Measurements from ENCODE around the gene TSHZ1. TPM values are rescaled to one million over a fixed set of nuclear protein-coding genes. Genes with fewer than 3 reads are reported as not detected.

Gene TSHZ1, protein sequence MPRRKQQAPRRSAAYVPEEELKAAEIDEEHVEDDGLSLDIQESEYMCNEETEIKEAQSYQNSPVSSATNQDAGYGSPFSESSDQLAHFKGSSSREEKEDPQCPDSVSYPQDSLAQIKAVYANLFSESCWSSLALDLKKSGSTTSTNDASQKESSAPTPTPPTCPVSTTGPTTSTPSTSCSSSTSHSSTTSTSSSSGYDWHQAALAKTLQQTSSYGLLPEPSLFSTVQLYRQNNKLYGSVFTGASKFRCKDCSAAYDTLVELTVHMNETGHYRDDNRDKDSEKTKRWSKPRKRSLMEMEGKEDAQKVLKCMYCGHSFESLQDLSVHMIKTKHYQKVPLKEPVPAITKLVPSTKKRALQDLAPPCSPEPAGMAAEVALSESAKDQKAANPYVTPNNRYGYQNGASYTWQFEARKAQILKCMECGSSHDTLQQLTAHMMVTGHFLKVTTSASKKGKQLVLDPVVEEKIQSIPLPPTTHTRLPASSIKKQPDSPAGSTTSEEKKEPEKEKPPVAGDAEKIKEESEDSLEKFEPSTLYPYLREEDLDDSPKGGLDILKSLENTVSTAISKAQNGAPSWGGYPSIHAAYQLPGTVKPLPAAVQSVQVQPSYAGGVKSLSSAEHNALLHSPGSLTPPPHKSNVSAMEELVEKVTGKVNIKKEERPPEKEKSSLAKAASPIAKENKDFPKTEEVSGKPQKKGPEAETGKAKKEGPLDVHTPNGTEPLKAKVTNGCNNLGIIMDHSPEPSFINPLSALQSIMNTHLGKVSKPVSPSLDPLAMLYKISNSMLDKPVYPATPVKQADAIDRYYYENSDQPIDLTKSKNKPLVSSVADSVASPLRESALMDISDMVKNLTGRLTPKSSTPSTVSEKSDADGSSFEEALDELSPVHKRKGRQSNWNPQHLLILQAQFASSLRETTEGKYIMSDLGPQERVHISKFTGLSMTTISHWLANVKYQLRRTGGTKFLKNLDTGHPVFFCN (N-terminal part only)
- total RNA-seq (2021; fragmentation: NEBNext Ultra II Directional; extraction: Animal tissue kit (Norgen Biotek cat#: 25700)) (0.25 and 0.32 TPM in 2 replicates), polyA plus RNA-seq (2011; rRNA removed) (0.03 and 0.06 TPM in 2 replicates), polyA minus RNA-seq (2011; rRNA and poly(A)+ RNA removed) (0.07 and 0.09 TPM in 2 replicates)
- polyA plus RNA-seq (2011; cell fraction: cytosol; rRNA removed), result 0.08 TPM
- polyA plus RNA-seq (2011; cell fraction: nucleus; rRNA removed), result 0.11 TPM
- polyA plus RNA-seq (2012, experiment 1 of 2), result 0.08 to 0.22 TPM (median 0.13 TPM) in 4 replicates
- 0.05 TPM for polyA plus RNA-seq (2012, experiment 2 of 2)
- 0.24 TPM for polyA plus RNA-seq (2013, experiment 1 of 2)
- 0.20 TPM for polyA plus RNA-seq (2013, experiment 2 of 2)
- polyA minus RNA-seq (2011; cell fraction: cytosol; rRNA and poly(A)+ RNA removed), result 0.22 TPM
- polyA minus RNA-seq (2011; cell fraction: nucleus; rRNA and poly(A)+ RNA removed), result 0.20 TPM
- long read RNA-seq, experiment 1, result 0 reads
- long read RNA-seq, experiment 2, result 0 reads

DNA sequence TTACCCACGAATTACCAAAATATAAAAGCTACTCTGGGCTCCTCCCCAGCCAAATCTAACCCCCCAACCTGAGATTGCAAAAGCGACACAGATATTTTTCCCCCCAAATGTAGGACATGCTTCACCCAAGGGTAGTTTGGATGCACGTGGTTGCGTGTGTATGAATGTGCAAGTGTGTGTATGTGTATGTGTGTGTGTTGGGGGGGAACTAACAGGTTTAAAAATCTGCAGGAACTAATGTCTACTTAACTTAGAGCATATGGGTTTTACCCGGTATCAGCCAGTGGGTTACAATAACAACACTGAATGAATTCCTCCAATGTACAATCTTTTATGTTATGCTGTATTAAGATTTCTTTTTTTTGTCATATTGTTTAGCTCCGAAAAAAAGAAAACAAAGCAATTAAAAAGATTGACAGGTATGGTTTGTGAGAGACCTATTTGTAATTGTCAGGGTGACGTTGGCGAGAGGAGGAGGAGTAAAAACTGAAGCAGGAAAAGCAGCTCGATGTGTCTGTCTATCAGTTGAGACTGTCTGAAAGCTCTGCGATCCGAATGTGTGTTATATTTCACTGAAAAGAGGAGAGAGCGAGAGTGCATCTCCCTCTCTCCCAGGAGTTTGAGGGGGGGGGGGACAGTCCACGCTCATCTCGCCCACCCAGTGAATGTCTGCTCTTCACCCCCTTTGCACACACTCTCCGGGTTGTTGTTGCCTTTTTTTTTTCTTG lies at the start of gene TSHZ1:
Gene TSHZ1, plus strand, starts transcription at position 524 of the 728 bp plus-strand sequence. CDS start 1,080 bp downstream, outside the sequence.
- no peak within 1 kb of the TSS for H3K23ac ChIP-seq (ENCODE audit: insufficient read length)
- H3K79me2 ChIP-seq (ENCODE audit: control insufficient read depth in 1 of 2, insufficient read depth in 2 of 2, low read length in 2 of 2), result no peaks in the 10 kb centered on the region
- H3K4me1 ChIP-seq (replicated peaks in 1 of 4; ENCODE audit: control insufficient read depth in 3 of 4, insufficient read depth in 4 of 4, low read length in 3 of 4), result peaks cover 9 to 28% (median 17%) of the 10 kb centered on the region in 4 experiments
- H2BK5ac ChIP-seq (ENCODE audit: low read depth, low read length), result no peak within 1 kb of the TSS; the same call in 1 of the 2 replicates
- no peak within 1 kb of the TSS for H2BK15ac ChIP-seq (ENCODE audit: low read length)
- no peak within 1 kb of the TSS for H4K5ac ChIP-seq (ENCODE audit: insufficient read length, low read depth, low read length)
- no peak within 1 kb of the TSS; the same call in 1 of the 2 replicates for H3K18ac ChIP-seq (ENCODE audit: extremely low read depth, low read length)
- no peak within 1 kb of the TSS for H3K56ac ChIP-seq (replicated peaks; ENCODE audit: insufficient read length, low read depth, low read length)
- H2BK120ac ChIP-seq (replicated peaks; ENCODE audit: low read depth, low read length), result no peak within 1 kb of the TSS
- WGBS, 2 experiments (ENCODE audit: extremely low coverage in 1 of 2, insufficient coverage in 1 of 2, insufficient read length in 1 of 2, insufficient replicate concordance in 2 of 2, low coverage in 1 of 2, low lambda C conversion rate in 2 of 2, missing lambda C conversion rate in 1 of 2), result 4% methylated on average over 15 of the region's 15 CpGs; no CpG with 5 or more reads in 1 of the 2 experiments
- no peak within 1 kb of the TSS for H3K27ac ChIP-seq (ENCODE audit: low read depth, low read length)
- ChIA-PET CTCF (ENCODE audit: partially characterized antibody) (interaction anchor here (0.6 to 1.0 kb wide), 3 partner anchors 37 to 549 kb away, joined by 3 read pairs; no protein-coding TSS in a partner anchor), POLR2A (ENCODE audit: partially characterized antibody) (interaction anchor here (0.6 kb wide), 1 partner anchor 392 kb away, joined by 4 read pairs; no protein-coding TSS in a partner anchor)
- no peak for DNase-seq (ENCODE audit: low read depth in 1 of 2, low spot score in 2 of 2)
- H3K36me3 ChIP-seq (ENCODE audit: control insufficient read depth in 2 of 4, insufficient read depth in 4 of 4, low read length in 3 of 4), result no peaks in the 10 kb centered on the region
- no peaks in the 10 kb centered on the region for H3K9me3 ChIP-seq (ENCODE audit: insufficient read depth in 2 of 2, low read depth in 1 of 2, low read length in 1 of 2)
- peak within 1 kb of the TSS; percentile 60 to 70 (median 62) for H3K4me3 ChIP-seq (ENCODE audit: extremely low read depth in 1 of 4, insufficient read depth in 2 of 4, low read depth in 3 of 4, low read length in 4 of 4)
- FAIRE-seq, result peak; percentile 65
- H2BK20ac ChIP-seq (ENCODE audit: low read length), result no peak within 1 kb of the TSS
- H3K27me3 ChIP-seq (replicated peaks in 1 of 4; ENCODE audit: control insufficient read depth in 3 of 4, extremely low read depth in 1 of 4, insufficient read depth in 3 of 4, low read length in 3 of 4), result peaks cover 41 to 72% (median 63%) of the 10 kb centered on the region in 4 experiments
- peaks cover 9 to 14% of the 10 kb centered on the region in 2 experiments for H4K20me1 ChIP-seq (replicated peaks in 1 of 2; ENCODE audit: control insufficient read depth in 1 of 2, insufficient read depth in 2 of 2, low read length in 2 of 2)
- H3K79me1 ChIP-seq (ENCODE audit: low read depth, low read length), result no peaks in the 10 kb centered on the region
- 0 out of 2 replicates have a peak within 1 kb of the TSS, but pooled peaks have one; percentile 17 for H2BK12ac ChIP-seq (ENCODE audit: low read depth, low read length)
- H3K14ac ChIP-seq (ENCODE audit: insufficient read length), result no peak within 1 kb of the TSS
- H4K8ac ChIP-seq (ENCODE audit: extremely low read depth, insufficient read depth, low read length), result peak within 1 kb of the TSS; percentile 57; the same call in 1 of the 2 replicates
- H2AK5ac ChIP-seq (ENCODE audit: low read depth, low read length), result no peak within 1 kb of the TSS
- H3K4me2 ChIP-seq (ENCODE audit: insufficient read depth in 1 of 2, low read depth in 2 of 2, low read length in 2 of 2), result peak within 1 kb of the TSS; percentile 88 to 94
- H4K91ac ChIP-seq (replicated peaks; ENCODE audit: insufficient read length, low read length), result no peak within 1 kb of the TSS
- no peak within 1 kb of the TSS for H3K4ac ChIP-seq (replicated peaks; ENCODE audit: insufficient read length, low read depth, low read length)
- peak within 1 kb of the TSS; percentile 80; the same call in 1 of the 2 replicates for H2AFZ ChIP-seq (ENCODE audit: low read length)
- peak within 1 kb of the TSS in 1 of 4 experiments; percentile 60; a peak in 1 of 7 replicates for H3K9ac ChIP-seq (replicated peaks in 1 of 4; ENCODE audit: extremely low read depth in 1 of 4, low read depth in 3 of 4, low read length in 3 of 4)
- peaks cover 24% of the 10 kb centered on the region for H3K23me2 ChIP-seq (ENCODE audit: low read depth, low read length)
- TF ChIP-seq SP1 (IDR thresholded peaks at IDR 0.05; ENCODE audit: low read depth, low read length) (no peak), RAD21 (IDR thresholded peaks at IDR 0.05 in 1 of 2, conservative IDR thresholded peaks at IDR 0.05 in 1 of 2; ENCODE audit: low read depth in 2 of 2, low read length in 2 of 2) (no peak), SP2 (IDR thresholded peaks at IDR 0.05; ENCODE audit: low read length) (no peak), FOSL1 (IDR thresholded peaks at IDR 0.05; ENCODE audit: insufficient read depth, low read depth, low read length) (no peak), CBX5 (IDR thresholded peaks at IDR 0.05; ENCODE audit: low read depth, low read length) (no peak)
